NCI-H2029 (cell line): ENCODE measurements around the gene ADAMTS19.

Source experiments
- DNase-seq: peaks from one replicate; lab custom pipeline; 2025; lab: John Stamatoyannopoulos, UW

The ADAMTS19 gene

GRCh38 chr5:129766798-129767197 lies 306.7 kb downstream of the ADAMTS19 start:
- DNase-seq: no peak

GRCh38 chr5:129767927-129768380 lies 307.9 kb downstream of the ADAMTS19 start:
- DNase-seq: peak; percentile 74

- DNase-seq: no peak
Measured at GRCh38 chr5:129768735-129769134, 308.6 kb downstream of the ADAMTS19 start.

- DNase-seq: no peak
Measured at GRCh38 chr5:129770024-129770820, 310.1 kb downstream of the ADAMTS19 start.

- peak; percentile 7 for DNase-seq
Measured at GRCh38 chr5:129771058-129771838, 311.1 kb downstream of the ADAMTS19 start.

GRCh38 chr5:129773376-129773775 lies 313.3 kb downstream of the ADAMTS19 start:
- DNase-seq: no peak

- no peak for DNase-seq
Measured at GRCh38 chr5:129781594-129781993, 321.5 kb downstream of the ADAMTS19 start.
